Upper lobe of left lung (tissue), 6 donors: ENCODE data around the gene TTC7B. TPM values are rescaled to one million over a fixed set of nuclear protein-coding genes. Genes with fewer than 3 reads are reported as not detected.
A peak's percentile ranks its signal among the peaks of the same experiment; 100 is the strongest.

ENCODE experiments used
- ATAC-seq, 2 donors: fragments of 200-7000 bp; cut with Tn5 transposase; one replicate each; pipeline ENCODE4 v1.9.1; 2022; ENCODE audit warnings: mild to moderate bottlenecking in 2 of 2, moderate library complexity in 2 of 2; ENCODE audit not compliant: low FRiP score in 2 of 2
- DNase-seq, 2 donors: peaks; one replicate each; pipeline ENCODE4 v3.0.0-alpha.2; 2019 to 2020
- H3K27ac ChIP-seq, 4 donors: fragments of 200-600 bp; sonication (generic); one replicate each; pipeline ENCODE4 v1.5.1; 2016 to 2019
- H3K27me3 ChIP-seq, 4 donors: fragments of 200-600 bp; sonication (generic); one replicate each; pipeline ENCODE4 v1.5.1; 2017 to 2019
- H3K36me3 ChIP-seq, 4 donors: fragments of 200-600 bp; sonication (generic); one replicate each; pipeline ENCODE4 v1.5.1; 2016 to 2019
- H3K4me1 ChIP-seq, 4 donors: fragments of 200-600 bp; sonication (generic); one replicate each; pipeline ENCODE4 v1.5.1; 2018 to 2019
- H3K4me3 ChIP-seq, 4 donors: fragments of 200-600 bp; sonication (generic); one replicate each; pipeline ENCODE4 v1.5.1; 2017 to 2019; ENCODE audit warnings: mild to moderate bottlenecking in 2 of 4, moderate library complexity in 1 of 4
- H3K9me3 ChIP-seq, 4 donors: fragments of 200-600 bp; sonication (generic); one replicate each; pipeline ENCODE4 v1.5.1; 2018 to 2019
- CTCF ChIP-seq, 6 experiments: fragments of 450-650 bp in 4 of 6; fragments of 200-600 bp in 2 of 6; sonication (generic) in 2 of 6; IDR thresholded peaks; one replicate each; pipeline ENCODE4 v1.5.1; 2016 to 2019; ENCODE audit warnings: antibody characterized with exemption in 6 of 6
- EP300 ChIP-seq, 4 donors: sonication (generic); formaldehyde crosslinking; IDR thresholded peaks; one replicate each; pipeline ENCODE4 v1.5.1; 2017; ENCODE audit warnings: antibody characterized with exemption in 4 of 4, control low read depth in 2 of 4
- POLR2A ChIP-seq, 4 donors: fragments of 450-650 bp; IDR thresholded peaks; one replicate each; pipeline ENCODE4 v1.5.1; 2016 to 2017; ENCODE audit warnings: antibody characterized with exemption in 4 of 4, mild to moderate bottlenecking in 2 of 4
- POLR2AphosphoS5 ChIP-seq, 2 donors: sonication (generic); formaldehyde crosslinking; IDR thresholded peaks; one replicate each; pipeline ENCODE4 v1.5.1; 2017; ENCODE audit warnings: antibody characterized with exemption in 2 of 2
- WGBS, 2 donors: methylation state at CpG; one replicate each; pipeline ENCODE4 v1.1.5; 2017 to 2018; 5-methylcytosine and 5-hydroxymethylcytosine counted together
- total RNA-seq, 6 donors: library from RNA; depleted of rRNA in 4 of 6; stranded (reverse); fragments of >200 nt in 4 of 6; gene quantifications; one replicate each; pipeline versions ENCODE4 v1.1.0 to v1.2.1, GENCODE V29; 2016 to 2021
- donor health status: DM: no; HTN: no; CAD: no; lungs with moderate emphysema.
- donor health status: DM: no; HTN: yes; CAD: no; lungs with severe emphysema.

The TTC7B gene
- total RNA-seq, 6 donors from 2014 or later: 13.5 to 87.3 (median 37.5) TPM

GRCh38 chr14:90518069-90518940 is 297.9 kb downstream of the TTC7B start:
- DNase-seq (peak in 1 of 2 donors; percentile 72), ATAC-seq (no peak)
- Histone ChIP-seq H3K27ac (peak overlapping the region in 1 of 4 donors; percentile 26), H3K9me3 (no peaks in the 10 kb centered on the region), H3K36me3 (no peaks in the 10 kb centered on the region), H3K27me3 (no peaks in the 10 kb centered on the region), H3K4me3 (no peak overlapping the region), H3K4me1 (peaks cover 10 to 40% (median 37%) of the 10 kb centered on the region in 4 donors)
- TF ChIP-seq POLR2A (IDR thresholded peaks at IDR 0.05): no peak
- TF ChIP-seq CTCF (IDR thresholded peaks at IDR 0.05): no peak
- WGBS, 2 donors: 65 to 70% methylated on average over 21 to 25 of the region's 25 CpGs

- H3K4me3 ChIP-seq: no peak overlapping the region
- no peaks in the 10 kb centered on the region for H3K36me3 ChIP-seq
- DNase-seq (peak; percentile 41 to 69), ATAC-seq (peak in 1 of 2 donors; percentile 25)
- H3K27ac ChIP-seq: peak overlapping the region in 1 of 4 donors; percentile 26
- TF ChIP-seq CTCF (IDR thresholded peaks at IDR 0.05) (no peak), EP300 (IDR thresholded peaks at IDR 0.05) (no peak), POLR2A (IDR thresholded peaks at IDR 0.05) (no peak), POLR2AphosphoS5 (IDR thresholded peaks at IDR 0.05) (no peak)
- no peaks in the 10 kb centered on the region for H3K9me3 ChIP-seq
- WGBS, 2 donors: 73 to 78% methylated on average over 13 to 15 of the region's 15 CpGs
- H3K4me1 ChIP-seq: peaks cover 12 to 50% (median 41%) of the 10 kb centered on the region in 4 donors
- H3K27me3 ChIP-seq: no peaks in the 10 kb centered on the region
Observed at GRCh38 chr14:90517076-90517841, 299.0 kb downstream of the TTC7B start.

GRCh38 chr14:90514566-90514965 is 301.7 kb downstream of the TTC7B start:
- TF ChIP-seq EP300 (IDR thresholded peaks at IDR 0.05) (no peak), POLR2A (IDR thresholded peaks at IDR 0.05) (no peak), CTCF (IDR thresholded peaks at IDR 0.05) (no peak), POLR2AphosphoS5 (IDR thresholded peaks at IDR 0.05) (no peak)
- DNase-seq (no peak), ATAC-seq (no peak)
- no peaks in the 10 kb centered on the region for H3K36me3 ChIP-seq
- H3K4me1 ChIP-seq: peaks cover 8 to 45% (median 34%) of the 10 kb centered on the region in 4 donors
- H3K9me3 ChIP-seq: no peaks in the 10 kb centered on the region
- no peak overlapping the region for H3K4me3 ChIP-seq
- H3K27me3 ChIP-seq: no peaks in the 10 kb centered on the region
- no peak overlapping the region for H3K27ac ChIP-seq
- 72 to 82% methylated on average over 4 of the region's 4 CpGs for WGBS, 2 donors

GRCh38 chr14:90514015-90514398 is 302.2 kb downstream of the TTC7B start:
- H3K9me3 ChIP-seq: no peaks in the 10 kb centered on the region
- no peaks in the 10 kb centered on the region for H3K36me3 ChIP-seq
- peaks cover 8 to 48% (median 35%) of the 10 kb centered on the region in 4 donors for H3K4me1 ChIP-seq
- WGBS, 2 donors: 85 to 89% methylated on average over 8 to 15 of the region's 15 CpGs
- no peak for DNase-seq
- no peak for ATAC-seq
- TF ChIP-seq EP300 (IDR thresholded peaks at IDR 0.05) (no peak), CTCF (IDR thresholded peaks at IDR 0.05) (no peak), POLR2AphosphoS5 (IDR thresholded peaks at IDR 0.05) (no peak), POLR2A (IDR thresholded peaks at IDR 0.05) (no peak)
- no peak overlapping the region for H3K4me3 ChIP-seq
- H3K27ac ChIP-seq: peak overlapping the region in 2 of 4 donors; percentile 41 to 44
- H3K27me3 ChIP-seq: no peaks in the 10 kb centered on the region
